Transverse colon (tissue), 4 donors: ENCODE results near the gene SLC25A10. TPM values are rescaled to one million over a fixed set of nuclear protein-coding genes. Genes with fewer than 3 reads are reported as not detected.

ENCODE experiments used
- DNase-seq: peaks from one replicate; pipeline ENCODE4 v3.0.0-alpha.2; 2019
- H3K27ac ChIP-seq, 4 donors: fragments of 200-600 bp; sonication (generic); 2 replicates each; pipeline ENCODE4 v1.5.1; 2016 to 2018; ENCODE audit warnings: inconsistent platforms in 4 of 4
- H3K27me3 ChIP-seq: fragments of 200-600 bp; sonication (generic); 2 replicates; pipeline ENCODE4 v1.5.1; 2017; ENCODE audit warnings: inconsistent platforms
- H3K36me3 ChIP-seq, 4 donors: fragments of 200-600 bp; sonication (generic); 2 replicates each; pipeline ENCODE4 v1.5.1; 2017 to 2019; ENCODE audit warnings: inconsistent platforms in 4 of 4
- H3K4me1 ChIP-seq, 4 donors: fragments of 200-600 bp; sonication (generic); 2 replicates each; pipeline ENCODE4 v1.5.1; 2017 to 2020; ENCODE audit warnings: inconsistent platforms in 4 of 4
- H3K4me3 ChIP-seq, 4 donors: fragments of 200-600 bp; sonication (generic); 1 replicate in 1 of 4; 2 replicates in 3 of 4; pipeline versions ENCODE4 v1.5.1 to v1.6.1; 2017 to 2019; ENCODE audit warnings: inconsistent platforms in 4 of 4
- H3K9me3 ChIP-seq, 2 donors: fragments of 200-600 bp; sonication (generic); 2 replicates each; pipeline ENCODE4 v1.5.1; 2017 to 2019; ENCODE audit warnings: inconsistent platforms in 2 of 2
- EP300 ChIP-seq: sonication (generic); formaldehyde crosslinking; IDR thresholded peaks from one replicate; pipeline ENCODE4 v1.6.1; 2017; ENCODE audit warnings: antibody characterized with exemption, low read depth
- POLR2A ChIP-seq: fragments of 450-650 bp; IDR thresholded peaks from one replicate; pipeline ENCODE4 v1.6.1; 2016; ENCODE audit warnings: antibody characterized with exemption, mild to moderate bottlenecking, moderate library complexity
- POLR2AphosphoS5 ChIP-seq, 3 donors: sonication (generic); formaldehyde crosslinking; IDR thresholded peaks; one replicate each; pipeline ENCODE4 v1.6.1; 2016; ENCODE audit warnings: antibody characterized with exemption in 3 of 3
- WGBS, 2 donors: methylation state at CpG; one replicate each; pipeline ENCODE4 v1.1.5; 2018; ENCODE audit warnings: low coverage in 1 of 2; 5-methylcytosine and 5-hydroxymethylcytosine counted together
- in situ Hi-C, 4 donors: fragments of 200-750 bp; cut with MboI; loops; one replicate each; pipeline versions ENCODE4 v1.15.0 to v1.15.1; 2017; ENCODE audit warnings: low sequenced_read_pairs in 3 of 4, low pct_ligation_motif_present in 1 of 4, low pct_unique_long_range_greater_than_20kb in 1 of 4
- intact Hi-C: fragments of 100-400 bp; cut with DNase I; formaldehyde crosslinking; loops from one replicate; pipeline ENCODE4 v1.15.1; 2023; ENCODE audit warnings: low total_unique reads
- total RNA-seq, 4 donors: library from RNA; depleted of rRNA; stranded (reverse); fragments of >200 nt; gene quantifications; one replicate each; pipeline ENCODE4 v1.1.0, GENCODE V29; 2016
- TF ChIP-seq, protein P1 (sequence below), 5 experiments: fragments of 200-600 bp in 3 of 5; fragments of 450-650 bp in 2 of 5; sonication (generic) in 3 of 5; IDR thresholded peaks; 1 replicate in 2 of 5; 2 replicates in 3 of 5; pipeline ENCODE4 v1.5.1; 2016 to 2017; ENCODE audit warnings: antibody characterized with exemption in 5 of 5, inconsistent platforms in 3 of 5, mild to moderate bottlenecking in 2 of 5, moderate library complexity in 1 of 5

The SLC25A10 gene
- total RNA-seq, 4 donors from 2014 or later: 25.1 to 64.8 (median 46.6) TPM

DNA sequence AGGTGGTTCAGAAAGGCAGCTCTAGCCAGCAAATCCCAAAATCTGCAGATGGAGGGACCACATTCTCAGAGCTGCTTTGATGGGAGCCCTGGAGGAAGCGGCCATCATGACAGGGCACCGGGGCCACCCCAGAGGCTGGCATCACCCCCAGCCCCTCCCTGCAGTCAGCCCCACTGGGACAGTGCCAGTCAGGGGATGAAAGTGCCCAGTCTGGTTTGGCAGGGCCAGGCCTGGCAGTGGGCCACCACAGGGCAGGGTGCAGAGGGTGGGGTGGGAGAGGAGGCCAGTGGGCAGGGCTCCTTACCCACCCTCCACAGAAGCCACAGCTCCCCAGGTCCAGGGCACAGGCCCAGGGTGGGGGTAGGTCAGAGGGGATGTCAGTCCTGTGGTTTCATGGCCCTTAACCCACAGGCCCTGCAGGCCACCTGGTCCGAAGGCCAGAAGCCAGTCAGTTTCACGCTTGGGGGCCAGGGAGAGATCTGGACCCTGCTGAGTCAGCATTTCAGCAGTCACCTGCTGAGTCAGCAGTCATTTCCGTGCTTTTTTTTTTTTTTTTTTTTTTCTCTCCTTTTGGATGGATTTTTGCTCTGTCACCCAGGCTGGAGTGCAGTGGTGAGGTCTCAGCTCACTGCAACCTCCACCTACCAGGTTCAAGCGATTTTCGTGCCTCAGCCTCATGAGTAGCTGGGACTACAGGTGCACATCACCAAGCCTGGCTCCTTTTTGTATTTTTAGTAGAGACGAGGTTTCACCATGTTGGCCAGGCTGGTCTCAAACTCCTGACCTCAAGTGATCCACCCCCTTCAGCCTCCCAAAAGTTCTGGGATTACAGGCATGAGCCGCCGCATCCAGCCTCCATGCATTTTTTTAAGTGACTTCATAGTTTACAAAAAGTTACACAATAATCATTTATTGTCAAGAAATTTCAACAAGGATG, 10.4 kb downstream of the SLC25A10 start:
- WGBS, 2 donors: 38% methylated on average over 10 of the region's 10 CpGs; no CpG with 5 or more reads in 1 of the 2 donors
- in situ Hi-C loops (no loop called here), intact Hi-C loops (no loop called here)
- Histone ChIP-seq H3K36me3 (peaks cover 0 to 4% (median 0%) of the 10 kb centered on the region in 4 donors), H3K4me3 (no peak overlapping the region), H3K9me3 (no peaks in the 10 kb centered on the region), H3K4me1 (peaks cover 12 to 32% (median 28%) of the 10 kb centered on the region in 4 donors), H3K27me3 (peaks cover 11% of the 10 kb centered on the region), H3K27ac (peak overlapping the region; percentile 60 to 72 (median 68))
- TF ChIP-seq, protein P1, sequence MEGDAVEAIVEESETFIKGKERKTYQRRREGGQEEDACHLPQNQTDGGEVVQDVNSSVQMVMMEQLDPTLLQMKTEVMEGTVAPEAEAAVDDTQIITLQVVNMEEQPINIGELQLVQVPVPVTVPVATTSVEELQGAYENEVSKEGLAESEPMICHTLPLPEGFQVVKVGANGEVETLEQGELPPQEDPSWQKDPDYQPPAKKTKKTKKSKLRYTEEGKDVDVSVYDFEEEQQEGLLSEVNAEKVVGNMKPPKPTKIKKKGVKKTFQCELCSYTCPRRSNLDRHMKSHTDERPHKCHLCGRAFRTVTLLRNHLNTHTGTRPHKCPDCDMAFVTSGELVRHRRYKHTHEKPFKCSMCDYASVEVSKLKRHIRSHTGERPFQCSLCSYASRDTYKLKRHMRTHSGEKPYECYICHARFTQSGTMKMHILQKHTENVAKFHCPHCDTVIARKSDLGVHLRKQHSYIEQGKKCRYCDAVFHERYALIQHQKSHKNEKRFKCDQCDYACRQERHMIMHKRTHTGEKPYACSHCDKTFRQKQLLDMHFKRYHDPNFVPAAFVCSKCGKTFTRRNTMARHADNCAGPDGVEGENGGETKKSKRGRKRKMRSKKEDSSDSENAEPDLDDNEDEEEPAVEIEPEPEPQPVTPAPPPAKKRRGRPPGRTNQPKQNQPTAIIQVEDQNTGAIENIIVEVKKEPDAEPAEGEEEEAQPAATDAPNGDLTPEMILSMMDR (IDR thresholded peaks at IDR 0.05): peak in 2 of 5 experiments; percentile 7 to 49
- TF ChIP-seq POLR2A (peak; percentile 54), POLR2AphosphoS5 (IDR thresholded peaks at IDR 0.05) (peak in 2 of 3 donors; percentile 90), EP300 (peak; percentile 72)
- DNase-seq: peak; percentile 93

DNA sequence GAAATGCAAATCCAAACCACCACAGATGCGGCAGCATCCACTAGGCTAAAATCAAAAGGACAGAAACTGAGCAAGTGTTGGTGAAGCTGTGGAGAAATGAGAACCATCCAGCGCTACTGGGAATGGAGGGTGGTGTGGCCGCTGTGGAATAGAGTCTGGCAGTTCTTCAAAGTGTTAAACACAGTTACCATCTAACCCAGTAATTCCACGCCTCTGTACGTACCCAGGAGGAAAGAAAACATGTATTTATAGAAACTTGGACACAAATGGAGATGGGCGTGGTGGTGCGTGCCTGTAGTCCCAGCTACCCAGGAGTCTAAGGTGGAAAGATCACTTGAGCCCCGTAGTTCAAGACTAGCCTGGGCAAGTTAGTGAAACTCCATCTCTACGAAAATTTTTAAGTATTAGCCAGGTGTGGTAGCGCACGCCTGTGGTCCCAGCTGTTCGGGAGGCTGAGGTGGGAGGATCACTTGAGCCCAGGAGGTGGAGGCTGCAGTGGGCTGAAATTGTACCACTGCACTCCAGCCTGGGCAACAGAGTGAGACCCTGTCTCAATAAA, 11.6 kb downstream of the SLC25A10 start:
- Histone ChIP-seq H3K4me1 (peaks cover 12 to 32% (median 28%) of the 10 kb centered on the region in 4 donors), H3K4me3 (no peak overlapping the region), H3K36me3 (no peaks in the 10 kb centered on the region), H3K27me3 (peaks cover 11% of the 10 kb centered on the region), H3K27ac (peak overlapping the region; percentile 60 to 72 (median 68)), H3K9me3 (no peaks in the 10 kb centered on the region)
- 20 to 29% methylated on average over 1 to 12 of the region's 12 CpGs for WGBS, 2 donors
- TF ChIP-seq POLR2AphosphoS5 (IDR thresholded peaks at IDR 0.05) (peak in 1 of 3 donors; percentile 50), POLR2A (peak; percentile 48), EP300 (no peak)
- in situ Hi-C loops (no loop called here), intact Hi-C loops (no loop called here)
- peak; percentile 48 for DNase-seq

DNA sequence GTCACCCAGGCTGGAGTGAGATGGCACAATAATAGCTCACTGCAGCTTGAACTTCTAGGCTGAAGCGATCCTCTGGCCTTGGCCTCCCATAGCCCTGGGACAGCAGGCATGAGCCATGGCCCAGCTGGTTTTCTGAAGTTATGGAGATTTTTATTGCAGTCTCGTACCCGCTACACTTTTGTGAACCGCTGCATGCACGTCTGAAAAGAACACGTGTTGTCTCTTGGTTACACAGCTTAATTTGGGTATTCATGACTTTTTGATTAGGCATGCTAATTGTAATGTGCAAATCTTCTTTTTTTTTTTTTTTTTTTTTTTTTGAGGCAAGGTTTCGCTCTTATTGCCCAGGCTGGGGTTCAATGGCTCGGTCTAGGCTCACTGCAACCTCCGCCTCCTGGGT, 13.4 kb downstream of the SLC25A10 start:
- H3K27me3 ChIP-seq: peaks cover 16% of the 10 kb centered on the region
- no peaks in the 10 kb centered on the region for H3K36me3 ChIP-seq
- DNase-seq: no peak
- no peaks in the 10 kb centered on the region for H3K9me3 ChIP-seq
- H3K4me1 ChIP-seq: peaks cover 12 to 32% (median 28%) of the 10 kb centered on the region in 4 donors
- intact Hi-C loops (no loop called here), in situ Hi-C loops (no loop called here)
- H3K27ac ChIP-seq: no peak overlapping the region
- no peak overlapping the region for H3K4me3 ChIP-seq
- TF ChIP-seq POLR2A (no peak), POLR2AphosphoS5 (IDR thresholded peaks at IDR 0.05) (no peak)
- TF ChIP-seq, protein P1 (IDR thresholded peaks at IDR 0.05): no peak
- WGBS, 2 donors: 66 to 80% methylated on average over 7 to 9 of the region's 9 CpGs

DNA sequence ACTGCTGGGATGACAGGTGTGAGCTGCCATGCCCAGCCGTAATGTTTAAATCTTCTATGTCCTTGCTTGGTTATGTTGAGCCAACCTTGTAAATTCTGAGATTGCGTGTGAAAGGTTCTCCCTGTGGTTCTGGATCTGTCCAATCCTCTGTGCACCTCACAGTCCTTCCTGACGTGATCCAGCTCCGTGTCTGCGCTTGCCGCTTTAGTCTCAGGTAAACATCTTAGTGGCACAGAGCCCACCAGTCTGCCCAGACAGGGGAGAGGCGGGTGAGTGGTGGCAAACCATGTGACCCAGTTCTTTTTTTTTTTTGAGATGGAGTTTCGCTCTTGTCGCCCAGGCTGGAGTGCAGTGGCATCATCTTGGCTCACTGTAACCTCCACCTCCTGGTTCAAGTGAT, 13.9 kb downstream of the SLC25A10 start:
- Histone ChIP-seq H3K36me3 (no peaks in the 10 kb centered on the region), H3K27me3 (peaks cover 18% of the 10 kb centered on the region), H3K9me3 (no peaks in the 10 kb centered on the region), H3K27ac (no peak overlapping the region), H3K4me3 (no peak overlapping the region), H3K4me1 (peaks cover 12 to 32% (median 28%) of the 10 kb centered on the region in 4 donors)
- no peak for DNase-seq
- WGBS, 2 donors: 40% methylated on average over 1 to 9 of the region's 9 CpGs
- intact Hi-C loops: no loop called here
- in situ Hi-C loops: no loop called here
- TF ChIP-seq EP300 (no peak), POLR2AphosphoS5 (IDR thresholded peaks at IDR 0.05) (no peak), POLR2A (no peak)
- TF ChIP-seq, protein P1 (IDR thresholded peaks at IDR 0.05): no peak
